GM19351 (cell line): ENCODE measurements around the gene ARHGAP10.

Source experiments
- ATAC-seq: cut with Tn5 transposase; IDR thresholded peaks from one replicate; pipeline ENCODE4 v1.9.1; 2021; ENCODE audit warnings: mild to moderate bottlenecking, moderate library complexity; ENCODE audit not compliant: unreplicated experiment

The ARHGAP10 gene

DNA sequence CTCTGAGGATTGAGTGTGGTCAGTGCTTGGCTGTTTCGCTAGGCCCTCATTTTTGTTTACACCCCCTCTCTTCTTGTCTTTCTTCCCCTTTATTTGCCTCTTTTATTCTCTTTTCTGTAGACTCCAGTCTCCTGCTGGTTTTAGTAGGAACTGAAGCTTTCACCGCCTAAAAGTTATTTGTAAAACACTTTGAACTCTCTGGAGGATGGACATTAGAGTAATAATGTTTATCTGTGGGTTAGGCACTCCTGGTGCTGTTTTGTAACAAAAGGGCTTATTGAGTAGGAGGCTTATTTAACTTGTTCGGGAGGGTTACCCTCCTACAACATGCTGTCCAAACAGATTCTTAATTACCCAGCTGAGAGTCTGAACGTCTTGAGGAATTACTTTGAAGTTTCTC lies 1.6 kb upstream of the ARHGAP10 start:
- ATAC-seq: no peak

DNA sequence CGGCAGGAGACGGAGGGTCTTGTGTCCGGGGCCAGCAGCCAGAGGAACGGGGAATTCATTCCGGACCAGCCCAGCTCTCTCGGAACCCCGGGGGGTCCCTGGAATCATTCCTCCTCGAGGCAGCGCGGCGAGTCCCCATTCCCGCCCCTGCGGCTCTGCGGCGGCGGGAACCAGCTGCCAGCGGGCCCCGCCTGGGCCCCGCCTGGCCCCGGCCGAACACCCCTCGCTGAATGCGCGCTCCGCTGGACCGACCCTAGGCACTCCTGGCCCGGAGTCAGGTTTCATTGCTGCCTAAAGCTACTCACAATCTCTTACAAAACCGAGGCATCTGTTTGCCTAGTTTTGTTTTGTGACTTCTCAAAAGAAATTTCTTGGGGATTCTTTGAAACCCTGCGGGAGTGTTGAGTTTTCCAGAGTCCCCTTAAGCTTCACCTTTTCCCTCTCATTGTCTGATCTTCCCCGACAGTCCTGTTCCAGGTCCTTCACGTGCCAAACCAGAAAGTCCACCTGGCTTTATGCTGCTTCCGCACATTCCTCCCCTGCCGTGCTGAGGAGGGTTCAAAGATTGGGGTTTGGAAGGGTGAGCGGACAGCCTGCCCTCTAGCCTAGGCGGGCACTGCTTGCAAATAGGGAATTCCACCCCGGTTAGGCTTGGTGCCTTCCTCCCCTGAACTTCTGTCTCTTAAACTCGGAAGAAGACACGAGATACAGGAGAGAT lies 789 bp downstream of the ARHGAP10 start:
- ATAC-seq: peak; percentile 34

DNA sequence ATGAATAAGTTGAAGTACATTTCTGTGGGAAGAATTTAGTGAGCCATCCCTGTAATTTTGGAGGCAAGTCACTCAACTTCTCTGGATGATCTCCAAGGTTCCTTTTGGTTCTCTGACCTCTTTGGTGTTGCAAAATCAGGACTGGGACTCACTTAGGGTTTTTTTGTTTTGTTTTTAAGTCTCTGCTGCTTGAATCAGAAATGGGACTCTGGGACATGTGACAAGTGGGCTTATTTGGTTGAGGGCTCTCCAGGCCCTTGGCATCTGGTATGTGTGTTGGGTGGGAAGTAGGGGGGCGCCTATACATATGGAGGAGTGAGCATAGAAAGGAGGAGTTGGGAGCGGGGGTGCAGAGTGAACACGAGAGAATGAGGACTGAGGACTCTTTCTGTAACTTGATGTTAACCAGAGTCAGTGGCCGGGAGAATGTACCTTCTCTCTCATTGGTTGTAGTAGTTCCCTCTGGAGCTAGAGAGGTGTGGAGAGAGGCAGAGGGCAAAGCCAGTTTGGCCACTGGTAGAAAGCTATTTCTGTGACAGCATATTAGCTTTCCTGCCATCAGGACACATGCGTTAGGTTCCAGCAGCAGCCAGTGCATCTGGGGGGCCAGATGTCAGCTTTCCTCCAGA lies 1.9 kb downstream of the ARHGAP10 start:
- no peak for ATAC-seq

DNA sequence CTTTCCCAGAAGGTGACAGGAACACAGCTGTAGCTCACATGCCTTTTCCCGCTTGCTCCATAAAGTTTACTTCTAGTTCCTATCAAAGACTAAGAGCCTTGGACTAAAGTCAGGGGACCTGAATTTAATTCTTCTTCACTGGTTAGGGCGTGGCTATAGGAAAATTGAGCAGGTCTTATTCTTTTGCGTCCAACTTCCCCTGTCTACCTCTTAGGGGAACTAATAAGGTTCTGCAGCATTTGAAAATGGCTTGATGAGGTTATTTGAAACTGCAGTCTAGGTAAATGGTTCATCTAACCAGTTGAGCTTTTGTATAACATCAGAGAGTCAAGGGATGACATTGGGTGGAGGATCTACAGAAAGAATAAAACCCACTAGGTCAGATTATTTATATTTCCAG lies 2.6 kb downstream of the ARHGAP10 start:
- no peak for ATAC-seq

DNA sequence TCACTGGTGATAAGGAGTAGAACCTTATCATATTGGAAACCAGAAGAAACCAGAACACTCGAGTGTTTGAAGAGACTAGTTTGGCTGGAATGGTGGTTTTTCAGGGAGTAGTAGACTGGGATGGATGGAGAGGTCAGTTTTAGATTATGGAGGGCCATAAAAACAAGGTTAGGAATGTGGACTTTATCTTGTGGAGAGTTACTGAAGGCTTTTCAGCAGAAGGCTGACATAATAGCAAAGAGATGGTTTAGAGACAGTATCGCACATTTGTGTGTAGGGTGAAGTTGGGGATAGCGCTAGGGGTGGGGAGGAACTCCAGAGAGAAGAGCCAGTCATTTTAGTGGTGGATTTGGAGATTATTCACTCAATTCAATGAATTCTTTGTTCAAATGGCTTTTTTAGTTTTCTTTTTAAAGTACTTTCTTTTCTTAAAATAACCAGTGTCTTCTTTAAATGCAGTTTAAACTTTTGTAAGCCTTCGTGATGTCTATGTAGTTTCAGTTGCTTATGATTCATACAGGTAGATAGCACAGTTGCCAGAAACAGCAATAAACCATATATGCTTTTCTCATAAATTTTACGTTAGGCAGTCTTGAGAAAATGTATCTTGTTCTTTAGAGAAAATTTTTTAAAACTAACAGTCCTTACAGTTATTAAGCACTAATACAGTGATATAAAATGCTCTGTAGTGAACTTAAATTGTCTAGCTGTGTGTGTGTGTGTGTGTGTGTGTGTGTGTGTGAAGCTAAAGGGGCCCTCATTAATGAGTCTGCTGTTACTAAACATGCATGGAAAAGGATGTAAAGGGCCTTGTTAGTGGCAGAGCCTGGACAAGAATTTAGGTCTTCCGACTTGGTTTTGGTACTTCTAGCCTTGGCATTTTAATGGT lies 3.8 kb downstream of the ARHGAP10 start:
- ATAC-seq: peak; percentile 23

DNA sequence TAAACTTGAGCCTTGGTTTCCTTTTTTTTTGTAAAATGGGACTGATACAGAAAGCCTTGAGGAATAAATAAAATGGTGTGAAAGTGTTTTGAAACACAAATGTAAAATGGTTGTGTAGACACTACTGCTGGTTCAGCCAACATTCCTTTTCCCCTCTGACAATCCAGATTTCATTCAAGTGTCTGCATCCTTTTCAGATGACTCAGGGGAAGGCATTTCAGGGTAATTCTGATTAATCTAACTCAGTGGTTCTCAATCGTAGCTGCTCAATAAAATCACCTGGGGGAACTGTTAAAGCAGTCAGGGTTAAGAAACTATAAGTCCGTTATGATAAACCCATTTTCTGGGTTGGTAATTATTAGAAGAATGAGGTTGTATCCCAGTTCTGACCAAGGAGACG lies 4.6 kb downstream of the ARHGAP10 start:
- ATAC-seq: no peak

DNA sequence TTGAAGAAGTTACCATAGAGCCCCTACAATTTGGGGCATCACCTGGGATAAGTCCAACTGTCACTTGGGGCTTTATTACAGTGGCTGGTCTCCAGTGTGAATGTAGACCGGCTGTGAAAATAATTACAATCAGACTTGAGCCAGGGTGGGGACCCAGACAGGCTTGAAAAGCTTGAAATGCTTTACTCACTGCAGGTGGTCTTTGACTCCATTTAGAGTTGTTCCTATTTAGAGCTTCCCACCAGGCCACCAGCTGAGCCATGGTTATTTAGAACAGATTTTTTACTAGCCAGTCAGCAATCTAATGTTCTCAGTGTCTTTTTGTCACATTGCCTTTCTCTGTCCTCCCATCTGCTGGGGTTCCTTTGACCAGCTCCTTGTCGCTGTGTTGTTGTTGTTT lies 5.7 kb downstream of the ARHGAP10 start:
- no peak for ATAC-seq

DNA sequence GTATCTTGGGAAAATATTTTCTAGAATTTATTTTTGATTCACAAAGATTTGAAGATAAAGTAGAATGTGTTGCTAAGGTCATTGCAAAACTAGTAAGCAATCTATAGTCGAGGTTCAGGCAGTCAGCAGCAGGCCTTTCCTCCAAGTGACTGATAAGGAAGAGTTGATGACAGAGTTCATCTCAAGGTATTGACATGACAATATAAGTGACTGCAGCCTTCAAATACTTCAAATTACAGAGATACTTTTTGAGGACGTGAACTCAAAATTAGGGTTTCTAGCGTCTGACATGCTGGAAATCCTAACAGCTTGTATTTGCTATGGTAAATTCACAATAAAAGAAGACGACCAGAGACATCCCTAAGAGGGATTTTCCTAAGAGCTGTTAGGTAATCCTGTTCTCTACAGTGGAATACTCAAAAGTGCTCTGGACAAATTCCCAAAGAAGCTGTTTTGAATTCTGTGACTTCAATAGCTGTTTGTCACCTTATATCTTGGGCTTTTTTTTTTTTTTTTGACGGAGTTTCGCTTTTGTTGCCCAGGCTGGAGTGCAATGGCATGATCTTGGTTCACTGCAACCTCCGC lies 7.4 kb downstream of the ARHGAP10 start:
- no peak for ATAC-seq

DNA sequence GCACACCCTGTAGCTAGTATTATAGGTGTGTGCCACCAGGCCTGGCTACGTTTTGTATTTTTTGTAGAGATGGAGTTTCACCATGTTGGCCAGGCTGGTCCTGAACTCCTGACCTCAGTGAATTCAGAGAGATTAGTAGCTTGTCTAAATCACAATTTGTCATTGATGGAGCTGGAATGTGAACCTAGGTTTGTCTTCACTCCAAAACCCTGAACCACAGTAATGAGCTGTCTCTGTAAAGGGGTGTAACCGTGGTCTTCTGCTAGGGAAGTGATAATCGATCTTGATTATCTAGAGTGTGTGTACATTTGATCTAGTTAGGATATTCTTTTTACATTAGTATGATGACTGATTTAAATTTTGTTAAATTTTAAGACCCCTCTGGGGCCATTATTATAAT lies 8.3 kb downstream of the ARHGAP10 start:
- no peak for ATAC-seq

DNA sequence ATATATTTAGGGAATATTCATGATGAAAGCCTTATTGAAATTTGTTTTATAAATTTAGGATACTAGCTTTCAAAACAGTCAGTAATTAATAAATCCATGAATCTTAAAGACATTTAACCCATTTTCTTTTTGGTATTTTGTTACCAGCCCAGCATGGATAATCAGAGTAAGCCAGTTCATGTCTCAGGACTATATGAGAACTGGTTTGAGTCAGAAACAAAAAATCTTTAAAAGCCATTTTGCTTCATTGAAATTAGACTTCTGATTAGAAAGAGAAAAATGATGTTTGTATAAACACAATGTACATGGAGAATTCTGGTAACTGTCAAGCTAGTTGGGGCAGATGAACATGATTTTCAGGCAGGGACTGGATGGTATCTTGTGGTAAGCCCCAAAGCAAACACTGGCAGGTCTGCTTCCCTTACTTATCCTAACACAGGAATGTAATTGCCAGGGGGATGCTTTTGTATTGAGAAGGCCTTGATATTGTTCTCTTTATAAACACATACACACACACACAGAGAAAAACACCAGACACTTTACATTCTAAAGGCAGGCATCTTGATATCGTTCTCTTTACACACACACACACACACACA lies 9.4 kb downstream of the ARHGAP10 start:
- no peak for ATAC-seq

DNA sequence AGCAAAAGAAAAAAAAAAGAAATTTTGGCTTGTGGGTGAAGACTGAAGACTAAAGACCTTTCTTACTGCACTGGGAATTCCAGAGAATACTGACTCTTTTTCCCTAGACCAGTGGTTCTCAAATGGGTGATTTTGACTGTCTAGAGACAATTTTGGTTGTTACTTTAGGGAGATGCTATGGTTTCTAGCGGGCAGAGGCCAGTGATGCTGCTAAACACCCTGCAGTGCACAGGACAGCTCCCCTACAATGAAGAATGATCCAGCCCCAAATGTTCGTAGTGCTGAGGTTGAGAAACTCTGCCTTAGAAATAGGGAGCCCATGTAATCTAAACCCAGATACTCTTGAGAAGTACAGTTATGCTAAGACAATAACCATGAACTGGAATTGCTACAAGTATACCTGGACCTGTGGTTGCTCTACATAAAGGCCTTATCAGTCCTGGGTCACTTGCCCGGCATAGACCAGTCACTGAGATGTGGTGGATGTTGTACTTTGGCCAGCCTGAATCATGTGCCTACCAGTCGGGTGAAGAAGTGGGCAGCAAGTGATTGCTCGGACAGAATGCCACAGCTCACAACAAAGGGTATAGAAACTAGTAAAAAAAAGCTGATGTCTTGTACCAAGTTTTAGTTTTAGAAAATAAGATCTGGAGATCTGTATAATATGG lies 16.0 kb downstream of the ARHGAP10 start:
- no peak for ATAC-seq

DNA sequence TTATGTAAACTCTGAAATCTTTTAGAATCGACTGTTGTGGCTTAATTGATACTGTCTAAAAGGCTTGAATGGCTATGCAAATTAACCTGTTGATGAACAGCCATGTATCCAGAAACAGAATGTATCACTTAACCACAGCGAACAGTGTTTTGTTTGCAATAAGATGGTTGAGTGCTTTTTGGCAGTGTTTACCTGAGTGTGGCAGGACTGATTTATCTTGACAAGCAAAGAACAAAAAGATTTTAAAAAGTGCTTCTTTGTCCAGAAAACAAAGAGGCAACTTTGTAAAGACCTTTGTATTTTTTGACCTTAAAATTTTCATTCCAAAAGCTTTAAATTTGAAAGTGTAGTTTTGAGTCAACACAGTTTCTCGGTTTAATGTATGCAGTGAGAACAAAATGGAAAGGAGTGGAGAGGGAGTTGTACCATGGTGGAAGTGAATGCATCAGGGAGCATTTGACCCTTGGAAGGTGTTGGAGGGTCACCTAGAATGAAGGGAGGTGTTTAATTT lies 18.0 kb downstream of the ARHGAP10 start:
- ATAC-seq: peak; percentile 97

DNA sequence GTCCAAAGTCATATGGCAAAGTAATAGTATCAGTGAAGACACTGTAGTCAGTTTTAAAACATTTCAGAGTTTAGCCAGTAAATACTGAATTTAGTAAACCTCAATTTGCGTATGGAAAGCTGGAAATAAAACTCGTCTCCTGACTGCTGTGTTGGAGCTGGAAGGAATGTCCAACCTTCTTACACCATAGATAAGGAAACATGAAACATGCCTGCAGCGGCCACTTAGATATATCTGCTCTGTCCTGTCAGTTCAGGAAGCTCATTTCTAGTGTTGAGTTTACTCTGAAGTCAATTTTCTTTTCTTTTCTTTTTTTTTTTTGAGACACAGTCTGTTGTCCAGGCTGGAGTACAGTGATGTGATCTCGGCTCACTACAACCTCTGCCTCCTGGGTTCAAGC lies 21.2 kb downstream of the ARHGAP10 start:
- ATAC-seq: no peak

DNA sequence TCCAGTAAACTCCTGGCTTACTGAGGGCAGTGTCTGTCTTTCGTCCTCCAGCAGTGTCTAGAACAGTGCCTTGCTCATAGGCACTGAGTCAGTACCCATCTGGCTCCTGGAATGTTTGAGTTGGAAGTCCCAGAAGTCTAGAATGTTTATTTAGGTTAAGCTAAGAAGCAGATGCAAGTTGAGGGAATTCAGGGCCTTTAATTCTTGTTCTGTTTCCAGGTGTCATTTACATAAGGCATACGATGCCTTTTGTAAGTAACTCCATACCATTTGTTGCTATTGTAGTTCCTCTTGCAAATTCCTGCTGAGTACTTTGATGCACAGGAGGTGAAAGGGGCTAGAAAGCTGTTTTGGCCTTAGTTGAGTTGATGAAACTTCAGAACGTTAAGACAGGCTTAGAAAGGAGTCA lies 22.2 kb downstream of the ARHGAP10 start:
- ATAC-seq: no peak

DNA sequence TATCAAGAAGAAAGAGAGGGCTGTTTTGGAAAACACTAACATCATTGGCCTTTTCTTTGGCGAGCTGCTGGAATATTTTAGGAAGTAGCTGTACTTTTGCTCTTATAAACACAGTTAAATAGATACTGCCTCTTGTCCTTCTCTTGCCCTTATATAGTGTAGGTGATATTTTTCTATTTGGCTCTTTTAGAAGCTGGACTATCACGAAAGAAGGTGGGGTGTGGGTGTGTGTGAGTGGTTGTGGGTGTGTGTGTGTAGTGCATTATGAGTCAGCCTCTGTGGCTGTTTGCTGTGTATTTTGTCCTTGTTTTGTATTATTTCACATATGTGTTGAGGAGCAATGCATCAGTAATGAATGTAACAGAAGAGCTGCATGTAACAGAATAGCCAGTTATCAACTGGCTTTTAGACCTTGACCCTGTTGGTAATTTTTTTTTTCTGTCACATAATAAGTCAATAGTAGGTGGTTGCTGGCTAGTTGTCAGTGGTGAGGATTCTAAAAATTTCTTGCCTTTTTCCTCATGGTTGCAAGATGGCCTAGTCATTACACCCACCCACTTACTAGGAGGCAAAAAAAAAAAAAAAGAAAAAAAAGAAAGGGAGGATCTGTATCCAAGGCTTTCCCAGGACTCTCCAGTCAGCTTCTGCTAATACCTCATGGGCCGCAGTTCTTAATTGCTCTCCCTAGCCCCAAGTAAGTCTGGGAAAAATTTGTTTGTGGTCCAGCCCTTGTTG lies 23.8 kb downstream of the ARHGAP10 start:
- peak; percentile 59 for ATAC-seq

DNA sequence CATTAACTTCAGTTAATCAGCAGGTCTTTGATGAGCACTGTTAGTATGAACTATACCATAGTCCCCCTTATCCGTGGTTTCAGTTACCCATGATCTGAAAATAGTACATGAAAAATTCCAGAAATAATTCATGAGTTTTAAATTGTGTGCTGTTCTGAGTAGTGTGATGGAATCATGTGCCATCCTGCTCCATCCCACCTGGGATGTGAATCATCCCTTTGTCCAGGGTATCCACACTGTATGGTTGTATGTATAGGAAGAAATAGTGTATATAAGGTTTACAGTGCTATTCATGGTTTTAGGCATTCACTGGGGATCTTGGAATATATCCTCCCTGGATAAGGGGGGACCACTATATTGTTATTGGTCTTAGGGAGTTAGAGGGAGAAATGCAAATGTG lies 24.5 kb downstream of the ARHGAP10 start:
- no peak for ATAC-seq

DNA sequence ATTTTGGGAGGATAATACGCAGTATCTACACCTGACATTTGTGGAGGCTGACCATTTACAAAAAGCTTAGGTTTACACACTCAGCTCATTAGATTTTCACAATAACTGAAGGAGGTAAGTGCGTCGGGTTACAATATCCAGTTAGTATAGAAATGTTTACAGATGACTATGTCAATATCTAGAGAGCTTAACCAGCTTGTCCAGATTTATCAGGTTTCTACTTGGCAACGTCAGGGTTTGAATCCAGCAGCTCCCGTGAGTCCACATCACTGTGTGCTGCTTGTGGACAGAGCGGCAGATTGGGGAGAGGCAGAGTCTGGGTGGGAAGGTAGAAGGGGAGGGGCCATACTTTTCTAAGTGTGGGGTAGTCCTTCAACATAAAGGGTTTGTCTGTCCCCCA lies 28.3 kb downstream of the ARHGAP10 start:
- ATAC-seq: no peak

DNA sequence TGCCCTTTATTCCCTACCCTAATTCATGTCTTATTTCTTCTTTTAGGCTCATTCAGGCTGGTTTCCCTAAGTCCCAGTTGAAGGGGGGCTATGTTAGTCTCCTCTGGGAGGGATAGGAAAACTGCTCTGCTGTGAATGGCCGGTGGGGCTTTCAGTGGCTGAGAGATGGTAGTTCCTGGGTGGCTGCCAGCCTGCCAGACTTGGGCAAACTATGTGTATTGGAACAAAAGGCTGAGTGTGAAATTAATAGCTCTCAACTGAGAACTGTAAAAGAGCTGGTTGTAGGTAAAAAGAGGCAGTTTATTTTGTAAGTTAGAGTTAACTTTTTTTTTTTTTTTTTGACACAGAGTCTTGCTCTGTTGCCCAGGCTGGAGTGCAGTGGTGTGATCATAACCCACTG lies 28.8 kb downstream of the ARHGAP10 start:
- peak; percentile 15 for ATAC-seq

DNA sequence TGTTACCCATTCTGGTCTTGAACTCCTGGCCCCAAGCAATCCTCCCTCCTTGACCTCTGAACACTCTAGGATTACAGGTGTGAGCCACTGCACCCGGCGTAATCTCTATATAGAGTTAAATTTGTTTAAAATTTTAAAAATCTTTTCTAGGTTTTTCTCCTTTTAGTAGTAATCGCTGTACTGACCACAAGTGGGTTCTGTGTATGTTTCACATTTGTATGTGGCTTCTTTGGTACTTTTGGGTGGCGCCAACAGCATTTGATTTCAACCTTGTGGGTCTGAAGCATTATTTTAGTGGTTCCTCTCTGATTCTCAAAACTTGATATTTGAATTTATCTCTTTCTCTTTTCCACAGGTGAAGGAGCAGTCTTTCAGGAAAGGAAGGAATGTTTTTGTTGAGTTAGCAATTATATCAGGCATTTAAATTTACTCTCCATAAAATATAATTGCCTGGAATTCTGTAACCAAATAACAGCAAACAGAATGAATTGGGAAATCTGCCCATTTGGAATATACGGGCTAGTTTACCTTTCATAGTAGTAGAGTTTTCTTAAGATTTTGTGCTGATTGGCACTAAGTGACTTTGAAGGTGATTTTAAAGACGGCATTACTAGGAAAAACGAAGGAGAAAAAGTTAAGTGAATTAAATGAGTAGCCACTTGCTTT lies 29.5 kb downstream of the ARHGAP10 start:
- ATAC-seq: peak; percentile 75
